DMS153 treated with DMSO at 0.1 percent for 48 hours (cell line): ENCODE results near the gene FAM200A.
"Not testable (repeated sequence)": the region's sequence is repeated elsewhere in the genome, so short reads cannot be mapped to it uniquely, and the experiment has no call there.

Experiments
- DNase-seq: peaks from one replicate; lab custom pipeline; 2025; ENCODE audit not compliant: unreplicated experiment; lab: John Stamatoyannopoulos, UW

Gene FAM200A

GRCh38 chr7:99504603-99505323, 47.2 kb downstream of the FAM200A start, which contains the start of gene ZKSCAN5:
Gene ZKSCAN5, plus strand, starts transcription at chr7:99504662. Its CDS starts 1,383 bp downstream, at chr7:99506045.
- peak; percentile 96 for DNase-seq

GRCh38 chr7:99504281-99504602, 47.7 kb downstream of the FAM200A start:
- DNase-seq, result no peak

GRCh38 chr7:99501236-99501635, 50.7 kb downstream of the FAM200A start:
- DNase-seq, result not testable (repeated sequence)

GRCh38 chr7:99500637-99501009, 51.3 kb downstream of the FAM200A start:
- no peak for DNase-seq

GRCh38 chr7:99499721-99500636, 51.9 kb downstream of the FAM200A start, which contains the start of gene ZNF394:
Gene ZNF394, minus strand, starts transcription at chr7:99500281. Its CDS starts 188 bp downstream, at chr7:99500093.
- DNase-seq, result peak; percentile 87

- no peak for DNase-seq
Observed at GRCh38 chr7:99499371-99499720, 52.6 kb downstream of the FAM200A start.

GRCh38 chr7:99498546-99498944, 53.4 kb downstream of the FAM200A start:
- no peak for DNase-seq

- no peak for DNase-seq
Observed at GRCh38 chr7:99497766-99498545, 54.0 kb downstream of the FAM200A start.
